IMR-90 (cell line): ENCODE measurements around the gene IRS2.

ENCODE experiments used
- CTCF ChIP-seq: conservative IDR thresholded peaks from 2 replicates; pipeline ENCODE4 v1.5.1; 2012; ENCODE audit warnings: mild to moderate bottlenecking, low read depth, low read length, improper control_type of control experiment
- POLR2A ChIP-seq: IDR thresholded peaks from 2 replicates; pipeline ENCODE4 v1.6.1; 2012; ENCODE audit warnings: mild to moderate bottlenecking, low read depth, low read length

DNA sequence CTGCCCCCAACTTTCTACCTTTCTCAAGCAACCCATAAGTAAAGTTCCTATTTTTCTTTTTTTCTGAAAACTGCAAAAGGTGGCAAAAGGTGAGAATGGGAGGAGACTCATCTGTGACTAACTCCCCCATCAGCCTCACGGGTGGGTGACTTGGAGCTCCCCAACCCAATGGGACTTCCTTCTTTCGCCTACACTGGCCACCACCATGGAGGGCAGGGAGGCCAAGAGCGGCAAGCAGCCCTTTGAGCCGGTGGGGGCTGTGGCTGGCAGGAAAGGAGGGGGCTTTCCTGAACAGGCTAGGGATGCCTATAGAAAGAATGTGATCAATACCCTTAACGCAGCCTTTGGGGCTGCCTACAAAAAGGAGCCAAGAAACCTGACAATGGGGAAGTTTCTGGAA is 16.5 kb downstream of the IRS2 start:
- TF ChIP-seq CTCF (no peak), POLR2A (no peak)
